ENCODE data around the gene TANGO2.

Gene TANGO2

DNA sequence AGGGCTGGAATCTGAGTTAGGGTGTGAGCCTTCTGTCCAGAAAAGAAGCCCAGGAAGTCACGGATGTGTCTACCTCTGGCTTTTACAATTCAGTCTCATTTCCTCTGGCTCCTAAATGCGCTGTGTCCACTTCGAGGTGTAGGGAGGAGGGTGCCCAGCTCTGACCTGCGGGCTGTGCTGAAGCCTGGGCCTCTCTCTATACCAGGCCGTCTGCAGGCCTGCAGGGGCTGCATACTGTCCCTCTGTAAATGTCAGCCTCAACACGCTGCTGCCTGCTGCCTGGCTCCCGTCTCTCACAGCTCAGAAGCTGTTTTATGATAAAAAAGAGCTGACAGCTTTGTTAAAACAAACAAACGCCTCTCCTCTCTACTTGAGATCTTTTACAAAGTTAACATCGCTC, 18.8 kb upstream of the TANGO2 start:
- no peaks in the 10 kb centered on the region for H3K27me3 ChIP-seq
- no peaks in the 10 kb centered on the region; the same call in 1 of the 2 replicates for H3K9me3 ChIP-seq
- peaks cover 21% of the 10 kb centered on the region for H3K36me3 ChIP-seq
- DNase-seq, result peak; percentile 5
- TF ChIP-seq, protein P1, sequence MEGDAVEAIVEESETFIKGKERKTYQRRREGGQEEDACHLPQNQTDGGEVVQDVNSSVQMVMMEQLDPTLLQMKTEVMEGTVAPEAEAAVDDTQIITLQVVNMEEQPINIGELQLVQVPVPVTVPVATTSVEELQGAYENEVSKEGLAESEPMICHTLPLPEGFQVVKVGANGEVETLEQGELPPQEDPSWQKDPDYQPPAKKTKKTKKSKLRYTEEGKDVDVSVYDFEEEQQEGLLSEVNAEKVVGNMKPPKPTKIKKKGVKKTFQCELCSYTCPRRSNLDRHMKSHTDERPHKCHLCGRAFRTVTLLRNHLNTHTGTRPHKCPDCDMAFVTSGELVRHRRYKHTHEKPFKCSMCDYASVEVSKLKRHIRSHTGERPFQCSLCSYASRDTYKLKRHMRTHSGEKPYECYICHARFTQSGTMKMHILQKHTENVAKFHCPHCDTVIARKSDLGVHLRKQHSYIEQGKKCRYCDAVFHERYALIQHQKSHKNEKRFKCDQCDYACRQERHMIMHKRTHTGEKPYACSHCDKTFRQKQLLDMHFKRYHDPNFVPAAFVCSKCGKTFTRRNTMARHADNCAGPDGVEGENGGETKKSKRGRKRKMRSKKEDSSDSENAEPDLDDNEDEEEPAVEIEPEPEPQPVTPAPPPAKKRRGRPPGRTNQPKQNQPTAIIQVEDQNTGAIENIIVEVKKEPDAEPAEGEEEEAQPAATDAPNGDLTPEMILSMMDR (IDR thresholded peaks at IDR 0.05; ENCODE audit: low read depth, low read length), result no peak
- H3K4me3 ChIP-seq (ENCODE audit: low read depth, low read length), result no peak overlapping the region
- peaks cover 45% of the 10 kb centered on the region for H3K4me1 ChIP-seq

GRCh38 chr22:20002636-20003035, 18.3 kb upstream of the TANGO2 start:
- Histone ChIP-seq H3K4me3 (ENCODE audit: low read depth, low read length) (no peak overlapping the region), H3K4me1 (peaks cover 45% of the 10 kb centered on the region), H3K27me3 (no peaks in the 10 kb centered on the region), H3K36me3 (peaks cover 21% of the 10 kb centered on the region), H3K9me3 (no peaks in the 10 kb centered on the region; the same call in 1 of the 2 replicates)
- DNase-seq, result peak; percentile 13
- TF ChIP-seq, protein P1 (IDR thresholded peaks at IDR 0.05; ENCODE audit: low read depth, low read length), result no peak

DNA sequence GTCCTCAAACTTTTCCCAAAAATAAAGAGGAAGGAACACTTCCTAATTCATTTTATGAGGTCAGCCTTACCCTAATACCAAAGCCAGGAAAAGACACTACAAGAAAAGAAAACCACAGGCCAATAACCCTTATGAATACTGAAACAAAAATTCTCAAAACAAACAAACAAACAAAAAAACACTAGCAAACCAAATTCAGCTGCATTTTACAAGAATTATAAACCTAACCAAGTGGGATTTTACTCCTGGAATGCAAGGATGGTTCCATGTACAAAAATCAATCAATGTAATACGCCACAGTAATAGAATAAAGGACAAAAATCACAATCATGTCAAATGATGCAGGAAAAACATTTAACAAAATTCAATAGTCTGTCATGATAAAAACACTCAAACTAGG, 17.6 kb upstream of the TANGO2 start:
- TF ChIP-seq, protein P1 (IDR thresholded peaks at IDR 0.05; ENCODE audit: low read depth, low read length), result no peak
- peaks cover 45% of the 10 kb centered on the region for H3K4me1 ChIP-seq
- H3K4me3 ChIP-seq (ENCODE audit: low read depth, low read length), result no peak overlapping the region
- H3K36me3 ChIP-seq, result peaks cover 21% of the 10 kb centered on the region
- DNase-seq, result no peak
- H3K9me3 ChIP-seq, result no peaks in the 10 kb centered on the region; the same call in 1 of the 2 replicates
- no peaks in the 10 kb centered on the region for H3K27me3 ChIP-seq

GRCh38 chr22:20004464-20004863, 16.4 kb upstream of the TANGO2 start:
- TF ChIP-seq, protein P1 (IDR thresholded peaks at IDR 0.05; ENCODE audit: low read depth, low read length), result no peak
- Histone ChIP-seq H3K27me3 (no peaks in the 10 kb centered on the region), H3K4me1 (peaks cover 45% of the 10 kb centered on the region), H3K9me3 (no peaks in the 10 kb centered on the region; the same call in 1 of the 2 replicates), H3K4me3 (ENCODE audit: low read depth, low read length) (no peak overlapping the region), H3K36me3 (peaks cover 25% of the 10 kb centered on the region)
- no peak for DNase-seq

DNA sequence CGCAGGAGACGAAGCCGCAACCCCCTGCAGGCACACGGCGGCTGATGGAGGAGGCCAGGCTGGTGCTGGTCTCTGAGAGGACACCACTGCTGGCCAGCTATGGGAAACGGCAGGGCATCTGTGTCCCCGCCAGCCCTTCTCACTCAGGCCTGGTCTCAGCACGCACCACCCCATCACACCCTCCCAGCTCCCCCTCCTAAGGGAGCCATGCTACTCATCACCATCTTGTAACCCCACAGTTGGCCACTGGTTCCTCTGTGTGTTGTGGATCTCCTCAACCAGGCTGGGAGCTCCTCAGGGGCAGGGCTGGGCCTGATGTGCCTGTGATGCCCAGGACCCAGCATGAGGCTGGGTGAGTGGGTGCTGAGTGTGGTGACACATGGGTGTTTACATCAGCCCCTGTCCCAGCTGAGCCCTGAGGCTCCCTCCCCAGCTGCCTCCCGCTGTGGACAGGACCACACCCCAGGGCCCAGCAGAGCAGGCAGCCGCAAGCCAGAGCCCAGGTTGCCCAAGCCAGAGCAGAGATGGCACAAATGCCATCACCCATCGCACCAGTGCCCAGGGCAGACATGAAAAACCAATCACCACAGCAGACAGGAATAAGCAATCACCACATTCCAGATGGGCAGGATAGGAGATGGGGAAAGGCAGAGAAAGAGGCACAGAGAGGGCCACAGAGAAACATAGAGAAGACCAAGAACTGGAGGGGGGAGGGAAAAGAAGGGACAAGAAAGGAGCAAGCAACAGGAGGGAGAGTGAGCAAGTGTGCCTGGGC, 12.5 kb upstream of the TANGO2 start:
- no peak overlapping the region for H3K4me3 ChIP-seq (ENCODE audit: low read depth, low read length)
- peak; percentile 23 for DNase-seq
- peaks cover 60% of the 10 kb centered on the region for H3K4me1 ChIP-seq
- H3K27me3 ChIP-seq, result no peaks in the 10 kb centered on the region
- TF ChIP-seq, protein P1 (IDR thresholded peaks at IDR 0.05; ENCODE audit: low read depth, low read length), result no peak
- H3K36me3 ChIP-seq, result peaks cover 16% of the 10 kb centered on the region
- no peaks in the 10 kb centered on the region for H3K9me3 ChIP-seq

DNA sequence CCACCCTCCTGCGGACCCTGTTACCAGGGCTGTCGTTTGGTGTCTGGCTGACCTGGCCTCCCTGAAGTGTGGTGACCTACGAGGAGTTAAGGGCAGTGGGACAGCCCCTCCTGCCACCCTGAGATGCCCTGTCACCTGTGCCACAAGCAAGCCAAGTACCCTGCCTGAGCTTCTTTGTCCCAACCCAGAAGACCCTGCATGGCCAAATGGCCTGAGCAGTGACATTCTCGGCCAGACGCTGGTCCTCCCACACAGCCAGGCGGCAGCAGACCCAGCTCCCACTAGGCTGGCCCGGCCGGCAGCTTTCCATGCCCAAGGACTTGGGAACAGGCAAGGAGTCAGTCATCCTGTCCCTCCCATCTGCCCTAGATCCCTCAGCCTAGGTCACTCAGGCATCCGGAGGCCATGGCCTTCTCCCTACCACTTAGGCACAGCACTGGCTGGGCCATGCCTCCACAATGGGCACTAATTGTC, 11.9 kb upstream of the TANGO2 start:
- Histone ChIP-seq H3K4me1 (peaks cover 64% of the 10 kb centered on the region), H3K9me3 (no peaks in the 10 kb centered on the region), H3K4me3 (ENCODE audit: low read depth, low read length) (no peak overlapping the region), H3K36me3 (peaks cover 16% of the 10 kb centered on the region), H3K27me3 (no peaks in the 10 kb centered on the region)
- TF ChIP-seq, protein P1 (IDR thresholded peaks at IDR 0.05; ENCODE audit: low read depth, low read length), result peak; percentile 25
- peak; percentile 62 for DNase-seq
